Thymus (tissue), 14 donors: ENCODE data around the gene CYP2F1. TPM values are rescaled to one million over a fixed set of nuclear protein-coding genes. Genes with fewer than 3 reads are reported as not detected.

Source experiments
- DNase-seq, 9 donors: peaks; one replicate each; pipeline ENCODE4 v3.0.0-alpha.2; 2013; ENCODE audit warnings: low spot score in 9 of 9, low read depth in 6 of 9, missing footprints in 1 of 9
- H3K27ac ChIP-seq, 2 donors: one replicate each; pipeline ENCODE4 v1.5.1; 2013; ENCODE audit warnings: control low read depth in 1 of 2, low read depth in 1 of 2, low read length in 1 of 2, mild to moderate bottlenecking in 1 of 2, moderate library complexity in 1 of 2
- H3K27me3 ChIP-seq, 2 donors: one replicate each; pipeline ENCODE4 v1.5.1; 2013; ENCODE audit warnings: low read length in 1 of 2; ENCODE audit not compliant: control insufficient read depth in 2 of 2, insufficient read depth in 1 of 2
- H3K36me3 ChIP-seq, 2 donors: one replicate each; pipeline ENCODE4 v1.5.1; 2013; ENCODE audit warnings: low read length in 1 of 2, mild to moderate bottlenecking in 1 of 2, moderate library complexity in 1 of 2; ENCODE audit not compliant: control insufficient read depth in 2 of 2, insufficient read depth in 2 of 2
- H3K4me1 ChIP-seq, 2 donors: one replicate each; pipeline ENCODE4 v1.5.1; 2013; ENCODE audit warnings: low read length in 2 of 2; ENCODE audit not compliant: control insufficient read depth in 2 of 2, insufficient read depth in 2 of 2
- H3K4me3 ChIP-seq, 2 donors: one replicate each; pipeline ENCODE4 v1.5.1; 2013; ENCODE audit warnings: low read length in 2 of 2, control low read depth in 1 of 2, mild to moderate bottlenecking in 1 of 2
- H3K9me3 ChIP-seq, 2 donors: one replicate each; pipeline ENCODE4 v1.5.1; 2013; ENCODE audit warnings: low read length in 1 of 2, mild to moderate bottlenecking in 1 of 2; ENCODE audit not compliant: control insufficient read depth in 2 of 2, insufficient read depth in 1 of 2
- WGBS: extraction: QIAGEN DNeasy Blood & Tissue Kit; methylation state at CpG from one replicate; pipeline ENCODE4 v1.1.7; 2013; 5-methylcytosine and 5-hydroxymethylcytosine counted together
- long read RNA-seq, 10 donors: transcript quantifications; one replicate each; lab custom pipeline, GENCODE V29; 2026
- polyA plus RNA-seq: library from polyadenylated mRNA; stranded (reverse); fragments of 200-250 nt; gene quantifications from one replicate; pipeline ENCODE4 v1.2.3, GENCODE V29; 2013
- total RNA-seq: library from RNA; stranded (reverse); fragments of 120-200 nt; gene quantifications from one replicate; pipeline ENCODE4 v1.2.4, GENCODE V29; 2013
- donor health status: healthy.

CYP2F1 gene, protein sequence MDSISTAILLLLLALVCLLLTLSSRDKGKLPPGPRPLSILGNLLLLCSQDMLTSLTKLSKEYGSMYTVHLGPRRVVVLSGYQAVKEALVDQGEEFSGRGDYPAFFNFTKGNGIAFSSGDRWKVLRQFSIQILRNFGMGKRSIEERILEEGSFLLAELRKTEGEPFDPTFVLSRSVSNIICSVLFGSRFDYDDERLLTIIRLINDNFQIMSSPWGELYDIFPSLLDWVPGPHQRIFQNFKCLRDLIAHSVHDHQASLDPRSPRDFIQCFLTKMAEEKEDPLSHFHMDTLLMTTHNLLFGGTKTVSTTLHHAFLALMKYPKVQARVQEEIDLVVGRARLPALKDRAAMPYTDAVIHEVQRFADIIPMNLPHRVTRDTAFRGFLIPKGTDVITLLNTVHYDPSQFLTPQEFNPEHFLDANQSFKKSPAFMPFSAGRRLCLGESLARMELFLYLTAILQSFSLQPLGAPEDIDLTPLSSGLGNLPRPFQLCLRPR
- total RNA-seq: not detected
- 0.07 TPM for polyA plus RNA-seq
- long read RNA-seq, donor 1: 0 reads
- long read RNA-seq, donor 2: 0 reads
- long read RNA-seq, donor 3: 0 reads
- long read RNA-seq, donor 4: 0 reads
- long read RNA-seq, donor 5: 0 reads
- long read RNA-seq, donor 6: 0 reads
- long read RNA-seq, donor 7: 0 reads
- long read RNA-seq, donor 8: 0 reads
- long read RNA-seq, donor 9: 0 reads
- long read RNA-seq, donor 10: 0 reads

GRCh38 chr19:41114132-41114531 is at the start of gene CYP2F1:
CYP2F1 (plus strand) TSS chr19:41114432; CDS start chr19:41116189, 1,757 bp downstream.
- H3K4me3 ChIP-seq: no peak within 1 kb of the TSS
- WGBS: 84% methylated on average over 7 of the region's 7 CpGs

DNA sequence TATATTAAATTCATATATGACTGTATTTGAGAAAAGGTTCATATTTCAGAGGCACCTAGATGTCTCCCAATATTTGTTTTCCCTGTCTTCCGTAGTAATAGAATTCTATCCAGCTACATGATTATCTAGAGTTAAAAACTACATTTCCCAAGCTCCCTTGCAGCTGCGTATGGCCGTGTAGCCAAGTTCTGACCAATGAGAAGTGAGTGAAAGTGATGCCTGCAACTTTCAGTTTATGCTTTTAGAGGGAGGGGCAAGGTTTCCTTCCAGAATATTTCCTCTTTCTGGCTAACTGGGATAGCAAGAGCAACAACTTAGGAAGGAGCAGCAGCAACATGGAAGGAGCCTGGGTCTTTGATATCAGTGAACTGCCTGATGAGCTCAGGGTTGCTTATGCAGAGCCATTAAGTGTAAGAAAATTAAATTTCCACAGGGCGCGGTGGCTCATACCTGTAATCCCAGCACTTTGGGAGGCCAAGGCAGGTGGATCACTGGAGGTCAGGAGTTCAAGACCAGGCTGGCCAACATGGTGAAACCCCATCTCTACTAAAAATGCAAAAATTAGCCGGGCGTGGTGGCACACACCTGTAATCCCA is 49.2 kb upstream of the CYP2F1 start:
- Histone ChIP-seq H3K27me3 (no peaks in the 10 kb centered on the region), H3K27ac (no peak overlapping the region), H3K4me1 (no peaks in the 10 kb centered on the region), H3K9me3 (no peaks in the 10 kb centered on the region), H3K36me3 (no peaks in the 10 kb centered on the region), H3K4me3 (no peak overlapping the region)
- WGBS: 70% methylated on average over 7 of the region's 7 CpGs
- peak in 2 of 9 donors; percentile 3 to 5 for DNase-seq

More at GRCh38 chr19:41114132-41114531, at the start of gene CYP2F1:
- Histone ChIP-seq H3K9me3 (no peaks in the 10 kb centered on the region), H3K36me3 (no peaks in the 10 kb centered on the region), H3K27me3 (no peaks in the 10 kb centered on the region), H3K27ac (no peak within 1 kb of the TSS), H3K4me1 (no peaks in the 10 kb centered on the region)
- no peak for DNase-seq

DNA sequence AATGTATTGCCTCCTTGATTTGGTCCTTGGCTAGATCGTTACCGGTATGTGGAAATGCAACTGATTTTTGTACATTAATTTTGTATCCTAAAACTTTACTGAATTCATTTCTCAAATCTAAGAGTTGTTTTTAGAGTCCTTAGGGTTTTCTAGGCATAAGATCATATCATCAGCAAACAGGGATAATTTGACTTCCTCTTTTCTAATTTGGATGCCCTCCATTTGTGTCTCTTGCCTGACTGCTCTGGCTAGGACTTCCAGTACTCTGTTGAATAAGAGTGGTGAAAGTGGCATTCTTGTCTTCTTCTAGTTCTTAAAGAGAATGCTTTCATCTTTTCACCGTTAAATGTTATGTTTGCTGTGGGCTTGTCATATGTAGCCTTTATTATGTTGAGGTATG is 37.9 kb upstream of the CYP2F1 start:
- H3K27me3 ChIP-seq: no peaks in the 10 kb centered on the region
- H3K27ac ChIP-seq: no peak overlapping the region
- H3K36me3 ChIP-seq: no peaks in the 10 kb centered on the region
- 90% methylated on average over 3 of the region's 3 CpGs for WGBS
- H3K4me3 ChIP-seq: no peak overlapping the region
- no peaks in the 10 kb centered on the region for H3K9me3 ChIP-seq
- no peaks in the 10 kb centered on the region for H3K4me1 ChIP-seq
- no peak for DNase-seq

- no peaks in the 10 kb centered on the region for H3K36me3 ChIP-seq
- H3K27ac ChIP-seq: no peak overlapping the region
- no peak for DNase-seq
- H3K9me3 ChIP-seq: no peaks in the 10 kb centered on the region
- WGBS: 81% methylated on average over 2 of the region's 2 CpGs
- H3K27me3 ChIP-seq: peaks cover 0 to 7% of the 10 kb centered on the region in 2 donors
- no peak overlapping the region for H3K4me3 ChIP-seq
- no peaks in the 10 kb centered on the region for H3K4me1 ChIP-seq
Observed at GRCh38 chr19:41083516-41083915, 30.7 kb upstream of the CYP2F1 start.

DNA sequence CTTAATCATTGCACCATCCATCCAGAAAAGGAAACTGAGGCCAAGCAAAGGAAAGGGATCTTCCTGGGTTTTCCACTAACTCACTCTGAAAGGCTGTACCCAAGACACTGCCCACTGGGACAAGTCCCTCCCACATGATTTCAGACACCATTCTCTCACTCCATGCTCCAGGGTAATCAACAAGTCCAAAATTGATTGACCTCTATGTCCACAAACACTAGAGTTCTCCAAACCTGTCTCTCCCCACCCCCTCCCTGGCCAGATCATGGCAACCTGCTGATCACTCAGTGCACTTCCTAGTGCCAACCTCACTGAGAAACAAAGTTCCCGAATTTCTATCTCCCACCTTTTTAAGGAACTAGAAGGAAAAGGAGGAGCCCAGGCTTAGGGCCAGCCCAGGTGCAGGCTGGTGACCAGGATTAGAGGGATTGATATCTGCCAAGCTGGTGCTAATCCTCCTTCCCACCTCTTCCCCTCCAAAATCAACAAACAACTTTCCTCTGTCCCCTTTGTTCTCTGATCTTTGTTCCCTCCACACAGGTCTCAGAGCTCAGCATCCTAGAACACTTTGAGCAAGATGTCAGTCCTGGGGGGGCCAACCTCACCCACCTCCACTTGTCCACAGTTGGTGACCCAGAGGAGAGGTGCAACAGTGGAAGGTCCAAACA is 28.4 kb upstream of the CYP2F1 start:
- H3K36me3 ChIP-seq: no peaks in the 10 kb centered on the region
- no peak overlapping the region for H3K4me3 ChIP-seq
- H3K4me1 ChIP-seq: no peaks in the 10 kb centered on the region
- no peak overlapping the region for H3K27ac ChIP-seq
- 63% methylated on average over 1 of the region's 1 CpG for WGBS
- peaks cover 0 to 26% of the 10 kb centered on the region in 2 donors for H3K27me3 ChIP-seq
- no peak for DNase-seq
- H3K9me3 ChIP-seq: no peaks in the 10 kb centered on the region

- no peak within 1 kb of the TSS for H3K27ac ChIP-seq
- DNase-seq: no peak
- no peak within 1 kb of the TSS for H3K4me3 ChIP-seq
- 88% methylated on average over 2 of the region's 2 CpGs for WGBS
- no peaks in the 10 kb centered on the region for H3K9me3 ChIP-seq
- H3K27me3 ChIP-seq: peaks cover 0 to 26% of the 10 kb centered on the region in 2 donors
- H3K4me1 ChIP-seq: no peaks in the 10 kb centered on the region
- no peaks in the 10 kb centered on the region for H3K36me3 ChIP-seq
Observed at GRCh38 chr19:41088151-41088550, 26.1 kb upstream of the CYP2F1 start, which contains the start of gene CYP2A13. CYP2A13 (plus strand) TSS chr19:41088451; CDS start chr19:41088472, 21 bp downstream.

GRCh38 chr19:41089959-41090358 is 24.3 kb upstream of the CYP2F1 start:
- WGBS: 5% methylated on average over 32 of the region's 32 CpGs
- no peak overlapping the region for H3K27ac ChIP-seq
- no peaks in the 10 kb centered on the region for H3K4me1 ChIP-seq
- H3K36me3 ChIP-seq: no peaks in the 10 kb centered on the region
- DNase-seq: no peak
- peaks cover 0 to 26% of the 10 kb centered on the region in 2 donors for H3K27me3 ChIP-seq
- H3K9me3 ChIP-seq: no peaks in the 10 kb centered on the region
- no peak overlapping the region for H3K4me3 ChIP-seq

- WGBS: 46% methylated on average over 15 of the region's 15 CpGs
- H3K4me1 ChIP-seq: no peaks in the 10 kb centered on the region
- no peak overlapping the region for H3K4me3 ChIP-seq
- peaks cover 0 to 1% of the 10 kb centered on the region in 2 donors for H3K27me3 ChIP-seq
- no peaks in the 10 kb centered on the region for H3K9me3 ChIP-seq
- no peak overlapping the region for H3K27ac ChIP-seq
- no peaks in the 10 kb centered on the region for H3K36me3 ChIP-seq
- DNase-seq: no peak
Observed at GRCh38 chr19:41095703-41096102, 18.5 kb upstream of the CYP2F1 start.
